HepG2 (cell line): Measurements from ENCODE around the gene IQCN. TPM values are rescaled to one million over a fixed set of nuclear protein-coding genes. Genes with fewer than 3 reads are reported as not detected.

Experiments used
- ATAC-seq: fragments of 200-7000 bp; cut with Tn5 transposase; 3 replicates; pipeline ENCODE4 v1.9.1; 2020; ENCODE audit warnings: mild to moderate bottlenecking, moderate library complexity
- BruUV-seq: library from RNA; stranded (reverse); fragments of 400-500 nt; replicated peaks from 2 replicates; lab custom pipeline; 2021; lab: Mats Ljungman, UMichigan
- CTCF ChIA-PET: fragments of 300-600 bp; formaldehyde crosslinking; extraction: SDS; loops from one replicate; lab custom pipeline; 2021; ENCODE audit warnings: low total read pairs, inconsistent platforms, low intra/inter-chr PET ratio; lab: Yijun Ruan, JAX
- POLR2A ChIA-PET: fragments of 350-600 bp; sonication (Branson Sonifier 250); formaldehyde crosslinking; loops from one replicate; lab custom pipeline; 2020; ENCODE audit warnings: antibody characterized with exemption, inconsistent platforms; lab: Yijun Ruan, JAX
- DNase-seq: peaks from one replicate; pipeline ENCODE4 v3.0.0-alpha.2; 2015; ENCODE audit warnings: low spot score
- FAIRE-seq: peaks from 3 replicates; lab custom pipeline; 2011; peaks lifted over from hg19 to GRCh38; lab: Jason Lieb, UNC
- H2AFZ ChIP-seq: one replicate; pipeline ENCODE4 v1.6.1; 2011; ENCODE audit warnings: low read length, inconsistent platforms
- H3K27ac ChIP-seq: fragments of 300-600 bp; 3 replicates; pipeline ENCODE4 v1.8.0; 2011; ENCODE audit warnings: mixed run types, mild to moderate bottlenecking, mixed read lengths, low read length, inconsistent platforms; ENCODE audit not compliant: insufficient read depth; ENCODE audit errors: extremely low read length
- H3K27me3 ChIP-seq, 2 experiments: fragments of 200-600 bp in 1 of 2; 2 replicates in 1 of 2; 3 replicates in 1 of 2; pipeline versions ENCODE4 v1.6.0 to v1.8.0; 2011; ENCODE audit warnings: low read length in 2 of 2, mild to moderate bottlenecking in 2 of 2, moderate library complexity in 2 of 2, inconsistent platforms in 1 of 2; ENCODE audit not compliant: insufficient read depth in 2 of 2, control insufficient read depth in 1 of 2
- H3K36me3 ChIP-seq, 2 experiments: fragments of 200-600 bp in 1 of 2; replicated peaks in 1 of 2; 2 replicates in 1 of 2; 3 replicates in 1 of 2; pipeline versions ENCODE4 v1.5.1 to v1.8.0; 2011; ENCODE audit warnings: low read length in 2 of 2, inconsistent platforms in 1 of 2; ENCODE audit not compliant: insufficient read depth in 2 of 2, control insufficient read depth in 1 of 2
- H3K4me1 ChIP-seq: 2 replicates; pipeline ENCODE4 v1.5.1; 2012; ENCODE audit warnings: low read length, inconsistent platforms; ENCODE audit not compliant: insufficient read depth
- H3K4me2 ChIP-seq: 2 replicates; pipeline ENCODE4 v1.6.0; 2011; ENCODE audit warnings: low read depth, low read length, inconsistent platforms
- H3K4me3 ChIP-seq, 3 experiments: fragments of 200-600 bp in 1 of 3; sonication (generic), shearing (Covaris generic) in 1 of 3; replicated peaks in 1 of 3; 2 replicates each; pipeline ENCODE4 v1.5.1; 2011 to 2016; ENCODE audit warnings: low read length in 3 of 3, inconsistent platforms in 2 of 3, low read depth in 2 of 3, mild to moderate bottlenecking in 2 of 3, control low read depth in 1 of 3, mixed read lengths in 1 of 3; ENCODE audit not compliant: insufficient read depth in 1 of 3
- H3K79me2 ChIP-seq: one replicate; pipeline ENCODE4 v1.6.1; 2011; ENCODE audit warnings: low read length, inconsistent platforms; ENCODE audit not compliant: insufficient read depth
- H3K9ac ChIP-seq: 2 replicates; pipeline ENCODE4 v1.6.0; 2011; ENCODE audit warnings: mild to moderate bottlenecking, low read depth, low read length, inconsistent platforms; ENCODE audit not compliant: insufficient read depth
- H3K9me3 ChIP-seq: 2 replicates; pipeline ENCODE4 v1.5.1; 2012; ENCODE audit warnings: mild to moderate bottlenecking, low read length
- H4K20me1 ChIP-seq: 2 replicates; pipeline ENCODE4 v1.6.0; 2011; ENCODE audit warnings: inconsistent platforms, mild to moderate bottlenecking, low read length, moderate library complexity; ENCODE audit not compliant: insufficient read depth
- FOXA3 ChIP-seq: IDR thresholded peaks from 2 replicates; pipeline ENCODE4 v1.6.1; 2016; ENCODE audit warnings: missing genetic modification reagents, missing compliant biosample characterization
- HNRNPL ChIP-seq: fragments of 200-400 bp; formaldehyde crosslinking; IDR thresholded peaks from 2 replicates; pipeline ENCODE4 v1.6.1; 2017; ENCODE audit warnings: mild to moderate bottlenecking, low read depth, low read length
- RELA ChIP-seq: sonication (generic); formaldehyde crosslinking; IDR thresholded peaks from 2 replicates; pipeline ENCODE4 v1.4.0; 2020; ENCODE audit warnings: missing genetic modification reagents
- SP1 ChIP-seq, 2 experiments: fragments of 450-650 bp in 1 of 2; sonication (generic) in 1 of 2; formaldehyde crosslinking in 1 of 2; IDR thresholded peaks; 2 replicates each; pipeline versions ENCODE4 v1.4.0 to v1.6.1; 2016 to 2020; ENCODE audit warnings: missing genetic modification reagents in 1 of 2
- YEATS2 ChIP-seq: sonication (generic); formaldehyde crosslinking; IDR thresholded peaks from 2 replicates; pipeline ENCODE4 v1.4.0; 2020; ENCODE audit warnings: missing genetic modification reagents, borderline replicate concordance
- ZBTB21 ChIP-seq: sonication (generic); formaldehyde crosslinking; IDR thresholded peaks from 2 replicates; pipeline ENCODE4 v1.4.0; 2020; ENCODE audit warnings: missing genetic modification reagents
- ZBTB38 ChIP-seq: sonication (generic); formaldehyde crosslinking; IDR thresholded peaks from 2 replicates; pipeline ENCODE4 v1.5.1; 2020; ENCODE audit warnings: mild to moderate bottlenecking, missing genetic modification reagents
- ZKSCAN8 ChIP-seq: IDR thresholded peaks from 2 replicates; pipeline ENCODE4 v1.6.1; 2016; ENCODE audit warnings: borderline replicate concordance, missing genetic modification reagents, missing compliant biosample characterization
- ZNF20 ChIP-seq: sonication (generic); formaldehyde crosslinking; IDR thresholded peaks from 2 replicates; pipeline ENCODE4 v1.4.0; 2020; ENCODE audit warnings: mild to moderate bottlenecking, moderate library complexity, missing genetic modification reagents
- ZNF34 ChIP-seq: sonication (generic); formaldehyde crosslinking; IDR thresholded peaks from 2 replicates; pipeline ENCODE4 v1.4.0; 2020; ENCODE audit warnings: mild to moderate bottlenecking, missing genetic modification reagents, borderline replicate concordance
- ZNF431 ChIP-seq: sonication (generic); formaldehyde crosslinking; IDR thresholded peaks from 2 replicates; pipeline ENCODE4 v1.9.0; 2022; ENCODE audit warnings: missing genetic modification reagents, low read depth, mild to moderate bottlenecking, borderline replicate concordance
- ZNF841 ChIP-seq: sonication (generic); formaldehyde crosslinking; IDR thresholded peaks from 2 replicates; pipeline ENCODE4 v1.8.1; 2023; ENCODE audit warnings: missing genetic modification reagents, borderline replicate concordance
- WGBS: methylation state at CpG from one replicate; pipeline ENCODE4 v1.1.6; 2017; ENCODE audit warnings: low lambda C conversion rate; 5-methylcytosine and 5-hydroxymethylcytosine counted together
- in situ Hi-C: cut with HindIII; loops from 2 replicates; pipeline ENCODE4 v1.10.0; 2017; ENCODE audit warnings: low pct_unique_long_range_greater_than_20kb; ENCODE audit not compliant: extremely low pct_ligation_motif_present
- intact Hi-C: fragments of 100-400 bp; cut with micrococcal nuclease; formaldehyde crosslinking; loops from one replicate; pipeline ENCODE4 v1.10.0; 2022; ENCODE audit not compliant: unreplicated experiment
- polyA plus RNA-seq, 8 experiments: library from polyadenylated mRNA; depleted of rRNA in 3 of 8; stranded (reverse) in 7 of 8; unstranded in 1 of 8; fragments of >200 nt; fragmentation: Illumina TruSeq in 4 of 8; extraction: Trizol in 4 of 8; gene quantifications; 2 replicates each; pipeline versions ENCODE4 v1.2.1 to v1.2.3, GENCODE V29; 2011 to 2016; ENCODE audit warnings: low read depth in 4 of 8, missing spikeins in 1 of 8, mixed read lengths in 1 of 8; ENCODE audit not compliant: insufficient read depth in 1 of 8
- total RNA-seq, 5 experiments: library from RNA; depleted of rRNA; stranded (reverse); fragments of >200 nt; fragmentation: Illumina TruSeq; extraction: Trizol; gene quantifications; 2 replicates each; pipeline ENCODE4 v1.2.3, GENCODE V29; 2016; ENCODE audit warnings: low read depth in 1 of 5
- TF ChIP-seq, protein P1 (sequence below): sonication (generic); formaldehyde crosslinking; IDR thresholded peaks from 2 replicates; pipeline ENCODE4 v1.4.0; 2020; ENCODE audit warnings: mild to moderate bottlenecking, missing genetic modification reagents
- TF ChIP-seq, protein P2 (sequence below): sonication (generic); formaldehyde crosslinking; IDR thresholded peaks from 2 replicates; pipeline ENCODE4 v1.4.0; 2020; ENCODE audit warnings: mild to moderate bottlenecking, missing genetic modification reagents
- TF ChIP-seq, protein P3 (sequence below): sonication (generic); formaldehyde crosslinking; IDR thresholded peaks from 2 replicates; pipeline ENCODE4 v1.5.0; 2020; ENCODE audit warnings: missing genetic modification reagents

IQCN gene
- total and polyA plus RNA-seq, 2 of the 13 experiments (the other 11 are each of a cell fraction or from before 2014, with no cell fraction given), result 0.04 to 0.18 TPM

DNA sequence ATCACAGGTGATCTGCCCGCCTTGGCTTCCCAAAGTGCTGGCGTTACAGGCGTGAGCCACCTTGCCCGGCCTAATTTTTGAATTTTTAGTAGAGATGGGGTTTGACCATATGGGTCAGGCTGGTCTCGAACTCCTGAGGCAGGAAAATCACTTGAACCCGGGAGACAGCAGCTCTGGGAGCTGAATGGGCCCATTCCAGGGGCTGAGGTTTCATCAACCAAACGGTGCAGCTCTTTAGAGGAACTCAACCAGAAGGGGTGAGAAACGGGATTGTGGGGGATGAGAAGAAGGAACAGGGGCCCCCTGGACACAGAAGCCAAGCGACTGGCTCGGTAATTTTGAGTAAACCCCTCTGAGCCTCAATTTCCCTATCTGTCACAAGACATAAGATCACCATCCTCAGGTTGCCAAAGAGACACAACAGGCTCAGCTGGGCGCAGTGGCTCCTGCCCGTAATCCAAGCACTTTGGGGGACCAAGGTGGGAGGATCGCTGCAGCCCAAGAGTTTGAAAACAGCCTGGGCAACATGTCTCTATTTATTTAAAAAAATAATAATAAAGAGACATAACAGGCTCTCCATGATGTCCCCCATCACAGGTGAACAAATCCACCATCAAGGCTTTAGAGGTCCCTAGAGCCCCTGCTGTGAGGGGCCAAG lies 562 bp downstream of the IQCN start:
- Histone ChIP-seq H3K79me2 (peaks cover 5% of the 10 kb centered on the region), H3K4me1 (peaks cover 59% of the 10 kb centered on the region), H2AFZ (no peak overlapping the region), H3K27me3 (no peaks in the 10 kb centered on the region), H3K9me3 (no peaks in the 10 kb centered on the region), H3K4me2 (peak overlapping the region; percentile 78), H3K9ac (no peak overlapping the region), H3K4me3 (no peak overlapping the region; a peak in 1 of 6 replicates), H3K27ac (peak overlapping the region; percentile 73), H4K20me1 (peaks cover 21% of the 10 kb centered on the region)
- in situ Hi-C loops (loop anchor here (10.0 kb wide), 1 partner anchor 141 kb away; the partner anchor contains the start of gene SSBP4), intact Hi-C loops (no loop called here)
- WGBS, result 82% methylated on average over 13 of the region's 13 CpGs
- ATAC-seq (no peak), DNase-seq (no peak), FAIRE-seq (no peak)
- POLR2A ChIA-PET, result interaction anchor here (0.8 to 3.3 kb wide), 15 partner anchors 12 to 165 kb away, joined by 3 to 23 read pairs (median 7); partner anchors contain the start of genes GDF15 and LSM4
- CTCF ChIA-PET, result no interaction called here
- TF ChIP-seq ZNF841 (CRISPR knock-in tag), result no peak
- no peak for TF ChIP-seq ZNF20
- no peak for TF ChIP-seq SP1 (IDR thresholded peaks at IDR 0.05)
- TF ChIP-seq SP1 (CRISPR knock-in tag; IDR thresholded peaks at IDR 0.05), result no peak
- TF ChIP-seq, protein P1, sequence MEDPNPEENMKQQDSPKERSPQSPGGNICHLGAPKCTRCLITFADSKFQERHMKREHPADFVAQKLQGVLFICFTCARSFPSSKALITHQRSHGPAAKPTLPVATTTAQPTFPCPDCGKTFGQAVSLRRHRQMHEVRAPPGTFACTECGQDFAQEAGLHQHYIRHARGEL (CRISPR knock-in tag), result no peak
- no peak for TF ChIP-seq ZNF34 (CRISPR knock-in tag)
- no peak for TF ChIP-seq RELA (CRISPR knock-in tag)
- TF ChIP-seq, protein P2, sequence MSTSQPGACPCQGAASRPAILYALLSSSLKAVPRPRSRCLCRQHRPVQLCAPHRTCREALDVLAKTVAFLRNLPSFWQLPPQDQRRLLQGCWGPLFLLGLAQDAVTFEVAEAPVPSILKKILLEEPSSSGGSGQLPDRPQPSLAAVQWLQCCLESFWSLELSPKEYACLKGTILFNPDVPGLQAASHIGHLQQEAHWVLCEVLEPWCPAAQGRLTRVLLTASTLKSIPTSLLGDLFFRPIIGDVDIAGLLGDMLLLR (CRISPR knock-in tag), result no peak
- TF ChIP-seq ZBTB21, result no peak
- TF ChIP-seq, protein P3, sequence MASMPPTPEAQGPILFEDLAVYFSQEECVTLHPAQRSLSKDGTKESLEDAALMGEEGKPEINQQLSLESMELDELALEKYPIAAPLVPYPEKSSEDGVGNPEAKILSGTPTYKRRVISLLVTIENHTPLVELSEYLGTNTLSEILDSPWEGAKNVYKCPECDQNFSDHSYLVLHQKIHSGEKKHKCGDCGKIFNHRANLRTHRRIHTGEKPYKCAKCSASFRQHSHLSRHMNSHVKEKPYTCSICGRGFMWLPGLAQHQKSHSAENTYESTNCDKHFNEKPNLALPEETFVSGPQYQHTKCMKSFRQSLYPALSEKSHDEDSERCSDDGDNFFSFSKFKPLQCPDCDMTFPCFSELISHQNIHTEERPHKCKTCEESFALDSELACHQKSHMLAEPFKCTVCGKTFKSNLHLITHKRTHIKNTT (CRISPR knock-in tag), result no peak
- TF ChIP-seq FOXA3 (CRISPR knock-in tag), result no peak
- TF ChIP-seq ZNF431, result no peak
- no peak for TF ChIP-seq YEATS2
- TF ChIP-seq HNRNPL, result no peak
- no peak for TF ChIP-seq ZBTB38 (CRISPR knock-in tag)
- no peak for TF ChIP-seq ZKSCAN8
- TF ChIP-seq, all 625 proteins: peak for 0
- H3K36me3 ChIP-seq, result peaks cover under 1 to 5% of the 10 kb centered on the region in 2 experiments; a peak in 4 of 5 replicates
- no TSS peak for BruUV-seq
